HG03175 (cell line): ENCODE measurements around the gene GKN1.
"Not testable (repeated sequence)": the region's sequence is repeated elsewhere in the genome, so short reads cannot be mapped to it uniquely, and the experiment has no call there.

Experiments used
- ATAC-seq: cut with Tn5 transposase; IDR thresholded peaks from one replicate; pipeline ENCODE4 v1.9.1; 2021; ENCODE audit warnings: mild to moderate bottlenecking, moderate library complexity; ENCODE audit not compliant: unreplicated experiment

GKN1 gene

DNA sequence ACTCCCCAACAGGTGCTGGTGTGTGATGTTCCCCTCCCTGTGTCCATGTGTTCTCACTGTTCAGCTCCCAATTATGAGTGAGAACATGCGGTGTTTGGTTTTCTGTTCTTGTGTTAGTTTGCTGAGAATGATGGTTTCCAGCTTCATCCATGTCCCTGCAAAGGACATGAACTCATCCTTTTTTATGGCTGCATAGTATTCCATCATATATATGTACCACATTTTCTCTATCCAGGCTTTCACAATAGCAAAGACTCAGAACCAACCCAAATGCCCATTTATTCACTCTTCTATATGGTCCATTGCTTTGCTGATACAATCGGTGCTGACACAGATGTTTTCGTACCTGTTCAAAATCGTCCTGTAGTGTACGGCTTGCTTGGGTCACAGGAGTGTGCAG, 19.0 kb upstream of the GKN1 start:
- ATAC-seq, result not testable (repeated sequence)

DNA sequence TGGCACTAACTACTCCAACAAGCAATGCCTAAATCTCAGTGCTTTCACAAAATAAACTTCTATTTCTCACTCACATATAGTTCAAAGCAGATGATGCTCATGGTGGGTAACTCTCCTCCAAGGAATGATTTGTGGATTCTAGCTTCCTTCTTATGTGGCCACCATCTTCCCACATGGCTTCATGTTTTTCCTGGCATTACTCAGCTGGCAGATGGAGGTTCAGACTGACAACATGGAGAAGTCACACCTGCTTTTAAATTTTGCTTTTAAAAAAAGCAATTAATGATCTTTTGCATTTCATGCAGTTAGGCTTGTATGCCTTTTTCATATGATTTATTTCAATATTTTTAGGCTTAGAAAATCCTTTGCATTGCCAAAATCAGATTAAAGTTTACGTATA, 15.4 kb upstream of the GKN1 start:
- ATAC-seq, result no peak

- ATAC-seq, result no peak
Observed at GRCh38 chr2:68961380-68961779, 13.1 kb upstream of the GKN1 start.

DNA sequence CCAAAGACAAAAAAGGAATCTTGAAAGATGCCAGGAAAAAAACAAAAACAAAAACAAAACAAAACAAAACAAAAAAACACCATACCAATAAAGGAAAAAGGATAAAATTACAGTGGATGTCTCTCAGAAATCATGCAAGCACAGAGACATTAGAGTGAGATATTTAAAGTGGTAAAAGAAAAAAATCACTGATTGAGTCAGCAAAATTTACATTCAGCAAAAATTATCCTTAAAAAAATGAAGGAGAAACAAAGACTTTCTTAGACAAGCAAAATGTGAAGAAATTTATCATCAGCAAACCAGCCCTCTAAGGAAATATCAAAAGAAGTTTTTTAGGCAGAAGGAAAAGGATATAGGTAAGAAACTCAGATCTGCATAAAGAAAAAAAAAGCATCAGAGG, 10.2 kb upstream of the GKN1 start:
- ATAC-seq, result no peak

DNA sequence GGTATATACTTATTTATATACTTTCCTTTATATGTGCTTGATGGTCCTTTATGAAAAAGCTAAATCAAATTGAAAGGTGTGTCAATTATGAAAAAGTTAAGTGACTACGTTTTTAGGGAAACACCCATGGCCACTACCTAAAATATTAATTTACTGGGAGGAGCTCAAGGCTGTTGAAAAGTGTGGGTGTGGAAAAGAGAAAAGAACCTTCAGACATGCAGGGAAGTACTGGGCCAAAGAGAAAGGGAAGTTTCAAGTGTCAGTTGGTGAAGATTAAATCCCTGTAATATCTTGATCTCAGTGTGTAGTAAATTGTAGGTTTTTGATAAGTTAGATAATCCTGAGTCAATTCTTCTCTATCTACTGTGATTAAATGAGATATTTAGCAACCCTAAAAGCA, 6.2 kb upstream of the GKN1 start:
- ATAC-seq, result no peak

GRCh38 chr2:68969736-68970490, 4.5 kb upstream of the GKN1 start:
- no peak for ATAC-seq

GRCh38 chr2:68970566-68971265, 3.7 kb upstream of the GKN1 start:
- no peak for ATAC-seq

- no peak for ATAC-seq
Observed at GRCh38 chr2:68971591-68972231, 2.7 kb upstream of the GKN1 start.

GRCh38 chr2:68974946-68975665, 670 bp downstream of the GKN1 start:
- no peak for ATAC-seq

GRCh38 chr2:68975844-68976243, 1.4 kb downstream of the GKN1 start:
- ATAC-seq, result no peak

GRCh38 chr2:68977453-68977852, 3.0 kb downstream of the GKN1 start:
- no peak for ATAC-seq

- ATAC-seq, result no peak
Observed at GRCh38 chr2:68978098-68978497, 3.7 kb downstream of the GKN1 start.

- no peak for ATAC-seq
Observed at GRCh38 chr2:68980956-68981355, 6.5 kb downstream of the GKN1 start.

GRCh38 chr2:68987021-68987503, 12.6 kb downstream of the GKN1 start:
- no peak for ATAC-seq

- no peak for ATAC-seq
Observed at GRCh38 chr2:68989035-68989434, 14.6 kb downstream of the GKN1 start.

DNA sequence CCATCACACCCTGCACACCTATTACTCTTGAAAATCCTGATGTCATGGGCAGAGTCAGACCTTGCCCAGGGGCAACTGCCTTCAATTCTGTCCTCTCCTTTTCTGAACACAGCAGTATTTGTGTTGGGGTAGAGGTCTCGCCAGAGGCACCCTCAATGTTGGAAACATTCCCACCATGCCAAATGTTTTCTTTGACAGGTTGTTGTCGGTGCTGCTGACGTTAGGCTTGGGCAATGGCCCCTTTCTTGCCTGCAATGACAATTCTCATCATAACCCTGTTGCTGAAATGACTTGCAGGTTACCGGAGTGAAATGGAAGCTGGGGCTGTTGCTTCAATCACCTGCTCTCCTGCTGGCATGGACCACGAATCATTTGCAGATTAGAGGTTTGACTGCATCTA, 17.9 kb downstream of the GKN1 start:
- ATAC-seq, result no peak

- ATAC-seq, result no peak
Observed at GRCh38 chr2:68992933-68993332, 18.5 kb downstream of the GKN1 start.

- no peak for ATAC-seq
Observed at GRCh38 chr2:68993660-68994059, 19.2 kb downstream of the GKN1 start.

DNA sequence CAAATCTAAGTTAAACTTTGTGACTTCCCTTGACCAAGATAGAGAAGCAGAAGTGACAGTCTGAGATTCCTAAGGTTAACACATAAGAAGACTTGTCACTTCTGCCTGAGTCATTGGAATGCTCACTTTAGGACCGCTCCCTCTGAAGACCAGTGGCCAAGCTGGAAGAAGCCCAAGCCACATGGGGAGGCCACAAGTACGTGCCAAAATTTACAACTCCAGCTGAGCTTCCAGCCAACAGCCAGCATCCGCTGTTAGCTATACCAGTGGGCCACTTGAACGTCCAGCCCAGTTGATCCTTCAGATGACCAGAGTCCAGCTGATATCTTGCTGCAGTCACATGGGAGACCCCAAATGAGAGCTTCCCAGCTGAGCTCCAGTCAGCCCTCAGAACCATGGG, 20.4 kb downstream of the GKN1 start:
- no peak for ATAC-seq

- ATAC-seq, result no peak
Observed at GRCh38 chr2:68995916-68996315, 21.5 kb downstream of the GKN1 start.

DNA sequence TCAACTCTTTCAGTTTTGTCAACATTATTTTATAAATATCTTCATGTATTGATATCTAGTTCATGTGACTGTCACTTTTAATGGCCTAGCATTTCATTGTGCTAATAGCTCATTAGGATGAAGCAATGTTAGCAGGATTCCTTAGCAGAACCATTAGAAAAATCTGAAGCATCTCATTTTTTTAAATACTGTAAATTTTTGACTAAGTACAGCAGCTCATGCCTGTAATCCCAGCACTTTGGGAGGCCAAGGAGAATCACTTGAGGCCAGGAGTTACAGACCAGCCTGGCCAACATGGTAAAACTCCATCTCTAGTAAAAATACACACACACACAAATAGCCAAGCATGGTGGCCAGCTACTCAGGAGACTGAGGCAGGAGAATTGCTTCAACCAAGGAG, 23.0 kb downstream of the GKN1 start:
- no peak for ATAC-seq
